ENCODE measurements around the gene CYBA. TPM values are rescaled to one million over a fixed set of nuclear protein-coding genes. Genes with fewer than 3 reads are reported as not detected.

CYBA gene
- total RNA-seq, 1 experiment from 2014 or later = 0.10 TPM

DNA sequence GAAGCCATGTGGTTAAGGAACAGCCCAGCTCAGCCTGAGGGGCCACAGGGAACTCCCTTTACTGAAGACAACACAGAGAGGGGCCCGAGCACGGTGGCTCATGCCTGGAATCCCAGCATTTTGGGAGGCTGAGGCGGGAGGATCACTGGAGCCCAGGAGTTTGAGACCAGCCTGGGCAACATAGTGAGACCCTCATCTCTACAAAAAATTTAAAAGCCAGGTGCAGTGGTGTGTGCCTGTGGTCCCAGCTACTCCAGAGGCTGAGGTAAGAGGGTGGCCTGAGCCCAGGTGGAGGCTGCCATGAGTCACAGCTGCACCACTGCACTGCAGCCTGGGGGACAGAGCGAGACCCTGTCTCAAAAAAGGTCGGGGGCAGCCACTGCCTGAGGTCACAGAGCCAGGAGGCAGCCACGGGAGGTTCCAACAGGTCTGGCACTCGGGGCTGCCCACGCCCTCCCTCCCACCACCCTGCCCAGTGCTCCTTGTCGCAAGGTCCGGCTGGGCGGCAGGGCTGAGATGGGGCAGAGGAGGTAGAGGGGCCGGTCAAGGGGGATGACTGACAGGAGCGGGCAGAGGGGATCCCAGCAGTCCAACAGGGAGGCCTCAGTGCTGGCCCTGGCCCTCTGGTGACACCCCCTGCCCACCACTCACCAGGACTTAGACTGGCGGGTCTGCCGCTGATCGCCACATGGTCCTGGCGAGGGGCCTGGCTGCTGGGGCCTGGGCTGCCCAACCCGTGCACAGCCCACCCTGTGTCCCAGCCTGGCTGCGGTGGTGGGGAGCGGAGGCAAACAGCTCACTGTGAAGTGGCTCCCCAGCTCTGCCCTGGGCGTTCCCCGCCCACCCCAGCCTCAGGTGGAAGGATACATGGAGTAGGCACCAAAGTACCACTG lies 3.4 kb downstream of the CYBA start:
- DNase-seq (ENCODE audit: low read depth) = no peak

DNA sequence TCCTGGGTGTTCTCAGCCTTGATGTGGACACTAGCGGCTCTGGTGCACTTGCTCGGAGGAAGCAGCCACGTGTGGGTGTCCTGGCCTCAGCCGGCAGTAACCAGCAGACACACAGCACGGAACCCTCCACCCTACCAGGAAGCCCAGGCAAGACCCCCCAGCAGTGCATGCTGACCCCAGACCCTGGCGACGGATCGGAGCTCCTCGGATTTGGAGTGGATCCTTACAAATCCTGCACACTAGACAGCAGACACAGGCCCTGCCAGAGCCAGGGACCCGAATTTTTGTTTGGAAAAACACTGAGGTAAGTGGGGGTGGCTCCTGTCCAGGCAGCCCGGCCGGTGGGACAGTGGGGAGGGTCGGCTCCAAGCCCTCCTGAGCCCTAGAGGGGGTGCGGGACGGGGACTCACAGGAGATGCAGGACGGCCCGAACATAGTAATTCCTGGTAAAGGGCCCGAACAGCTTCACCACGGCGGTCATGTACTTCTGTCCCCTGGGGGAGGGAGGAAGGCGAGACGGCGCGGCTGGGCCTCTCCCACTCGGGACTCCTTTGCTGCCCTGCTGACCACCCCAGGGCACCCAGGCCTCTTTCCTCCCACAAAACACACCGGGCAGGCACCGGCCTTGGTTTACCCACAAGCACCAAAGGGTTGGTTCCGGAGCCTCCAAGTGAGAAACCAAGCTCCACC lies 4.4 kb downstream of the CYBA start:
- DNase-seq (ENCODE audit: low read depth) = no peak

DNA sequence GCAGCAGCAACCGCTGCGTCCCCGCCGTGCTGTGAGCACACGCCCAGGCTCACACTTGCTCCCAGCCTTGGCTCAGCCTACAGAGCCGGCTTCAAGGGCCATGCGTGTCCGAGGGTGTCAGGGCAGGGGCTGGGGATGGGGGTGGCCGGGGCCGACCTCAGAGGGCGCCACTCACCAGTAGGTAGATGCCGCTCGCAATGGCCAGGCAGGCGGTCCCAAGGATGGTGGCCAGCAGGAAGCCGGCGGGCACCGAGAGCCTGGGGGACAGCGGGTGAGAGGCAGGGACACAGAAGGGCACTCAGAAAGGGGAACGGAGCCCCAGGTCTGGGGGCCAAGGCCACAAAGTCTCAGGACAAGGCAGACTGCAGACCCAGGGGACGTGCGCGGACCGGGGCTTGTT lies 4.9 kb downstream of the CYBA start:
- DNase-seq (ENCODE audit: low read depth) = no peak

DNA sequence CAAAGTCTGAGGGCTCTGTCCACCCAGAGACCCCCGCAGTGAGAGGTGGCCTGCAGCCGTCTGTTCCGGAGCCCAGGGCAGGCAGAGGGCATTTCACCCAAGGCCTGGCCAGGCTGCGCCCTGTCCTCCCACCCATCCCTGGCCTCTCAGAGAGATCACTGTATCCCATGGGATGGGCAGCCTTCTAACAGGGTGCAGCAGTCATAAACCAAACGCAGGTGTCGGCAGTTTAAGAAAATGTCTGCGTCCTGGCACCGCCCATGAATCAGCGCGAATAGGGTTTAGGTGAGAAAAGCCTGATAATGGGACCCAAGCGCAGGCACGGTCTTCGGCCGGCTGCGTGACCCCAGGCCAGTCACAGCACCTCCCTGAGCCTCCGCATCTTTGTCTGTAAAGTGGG lies 5.4 kb downstream of the CYBA start:
- no peak for DNase-seq (ENCODE audit: low read depth)

DNA sequence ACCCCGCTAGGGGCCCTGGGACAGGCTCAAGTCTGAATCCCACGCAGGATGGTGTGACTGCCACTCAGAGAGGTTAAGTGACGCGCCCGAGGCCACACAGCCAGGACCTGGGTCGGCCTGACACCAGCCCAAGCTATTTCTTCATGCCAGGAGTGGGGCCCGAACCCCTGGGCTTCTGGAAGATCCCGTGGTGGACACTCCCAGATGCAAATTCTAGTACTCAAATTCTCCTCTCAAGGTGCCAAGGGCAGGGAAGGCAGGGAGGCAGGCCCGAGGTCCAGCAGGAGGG lies 7.3 kb downstream of the CYBA start:
- DNase-seq (ENCODE audit: low read depth) = no peak

DNA sequence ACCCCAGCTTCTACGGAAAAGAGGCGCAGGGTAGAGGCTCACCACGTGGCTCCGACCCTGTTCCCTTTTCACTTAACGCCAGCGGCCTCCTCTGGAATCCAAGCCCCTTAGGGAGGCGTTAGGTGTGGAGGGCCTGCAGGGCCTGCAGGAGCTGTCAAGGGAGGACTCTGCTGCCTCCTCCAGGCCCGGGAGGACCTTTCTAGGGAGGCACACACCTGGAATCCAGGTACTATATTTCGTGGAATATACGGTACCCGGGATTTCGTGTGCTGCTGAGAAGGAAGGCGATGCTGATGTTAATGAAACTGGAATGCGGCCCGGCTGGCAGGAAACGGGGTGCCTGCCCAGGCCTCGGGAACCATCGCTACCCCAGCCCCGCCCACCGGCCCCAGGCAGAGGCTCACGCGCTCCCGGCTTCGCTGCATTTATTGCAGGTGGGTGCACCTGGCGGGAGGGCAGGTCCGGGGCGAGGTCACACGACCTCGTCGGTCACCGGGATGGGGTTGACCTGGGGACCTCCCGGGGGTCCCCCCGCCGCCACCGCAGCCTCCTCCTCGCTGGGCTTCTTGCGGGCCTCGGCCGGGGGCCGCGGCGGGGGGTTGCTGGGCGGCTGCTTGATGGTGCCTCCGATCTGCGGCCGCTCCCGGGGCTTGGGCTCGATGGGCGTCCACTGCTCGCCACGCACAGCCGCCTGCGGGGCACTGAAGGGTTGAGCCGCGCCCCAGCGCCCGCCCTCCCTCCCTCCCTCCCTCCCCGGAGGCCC lies 7.8 kb downstream of the CYBA start:
- no peak for DNase-seq (ENCODE audit: low read depth)

DNA sequence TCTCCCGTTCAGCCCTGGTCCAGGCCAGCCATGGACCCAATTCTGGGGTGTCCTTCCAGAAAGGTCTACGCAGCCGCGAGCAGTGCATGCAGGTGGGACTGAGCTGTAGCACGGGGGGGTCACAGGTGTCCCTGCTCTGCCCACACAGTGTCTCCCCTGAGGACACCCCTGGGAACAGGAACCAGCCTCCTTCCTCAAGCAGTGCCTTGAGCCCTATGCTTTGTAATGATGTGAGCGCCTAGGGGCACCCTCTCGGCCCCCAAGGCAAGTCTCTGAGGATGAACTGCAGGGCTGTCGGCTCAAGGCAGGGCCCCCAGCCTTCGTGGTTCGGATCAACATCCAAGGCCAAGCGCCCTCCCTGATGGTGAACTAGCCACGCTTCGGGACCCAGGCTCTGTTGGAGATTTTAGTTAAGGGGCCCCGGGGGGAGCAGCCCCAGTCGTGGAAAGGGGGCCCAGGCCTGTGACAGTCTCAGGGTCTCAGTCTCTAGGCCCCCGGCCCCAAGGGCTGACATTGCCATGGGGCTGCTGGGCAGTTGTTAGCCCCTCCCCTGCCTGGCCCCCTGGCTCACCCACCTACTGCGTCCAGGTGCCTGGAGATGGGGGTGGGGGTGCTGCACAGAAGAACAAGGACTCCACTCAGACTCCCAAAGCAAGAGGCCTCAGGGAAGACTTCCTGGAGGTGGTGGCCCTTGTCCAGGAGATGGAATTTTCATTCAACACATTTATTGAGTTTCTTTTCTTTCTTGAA lies 10.2 kb downstream of the CYBA start:
- DNase-seq (ENCODE audit: low read depth) = no peak

DNA sequence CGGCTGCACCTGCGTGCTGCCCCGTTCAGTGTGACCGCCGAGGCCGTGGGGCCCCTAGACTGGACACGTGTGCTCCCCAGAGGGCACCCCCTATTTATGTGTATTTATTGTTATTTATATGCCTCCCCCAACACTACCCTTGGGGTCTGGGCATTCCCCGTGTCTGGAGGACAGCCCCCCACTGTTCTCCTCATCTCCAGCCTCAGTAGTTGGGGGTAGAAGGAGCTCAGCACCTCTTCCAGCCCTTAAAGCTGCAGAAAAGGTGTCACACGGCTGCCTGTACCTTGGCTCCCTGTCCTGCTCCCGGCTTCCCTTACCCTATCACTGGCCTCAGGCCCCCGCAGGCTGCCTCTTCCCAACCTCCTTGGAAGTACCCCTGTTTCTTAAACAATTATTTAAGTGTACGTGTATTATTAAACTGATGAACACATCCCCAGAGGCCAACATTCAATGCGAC lies 10.8 kb downstream of the CYBA start:
- no peak for DNase-seq (ENCODE audit: low read depth)

DNA sequence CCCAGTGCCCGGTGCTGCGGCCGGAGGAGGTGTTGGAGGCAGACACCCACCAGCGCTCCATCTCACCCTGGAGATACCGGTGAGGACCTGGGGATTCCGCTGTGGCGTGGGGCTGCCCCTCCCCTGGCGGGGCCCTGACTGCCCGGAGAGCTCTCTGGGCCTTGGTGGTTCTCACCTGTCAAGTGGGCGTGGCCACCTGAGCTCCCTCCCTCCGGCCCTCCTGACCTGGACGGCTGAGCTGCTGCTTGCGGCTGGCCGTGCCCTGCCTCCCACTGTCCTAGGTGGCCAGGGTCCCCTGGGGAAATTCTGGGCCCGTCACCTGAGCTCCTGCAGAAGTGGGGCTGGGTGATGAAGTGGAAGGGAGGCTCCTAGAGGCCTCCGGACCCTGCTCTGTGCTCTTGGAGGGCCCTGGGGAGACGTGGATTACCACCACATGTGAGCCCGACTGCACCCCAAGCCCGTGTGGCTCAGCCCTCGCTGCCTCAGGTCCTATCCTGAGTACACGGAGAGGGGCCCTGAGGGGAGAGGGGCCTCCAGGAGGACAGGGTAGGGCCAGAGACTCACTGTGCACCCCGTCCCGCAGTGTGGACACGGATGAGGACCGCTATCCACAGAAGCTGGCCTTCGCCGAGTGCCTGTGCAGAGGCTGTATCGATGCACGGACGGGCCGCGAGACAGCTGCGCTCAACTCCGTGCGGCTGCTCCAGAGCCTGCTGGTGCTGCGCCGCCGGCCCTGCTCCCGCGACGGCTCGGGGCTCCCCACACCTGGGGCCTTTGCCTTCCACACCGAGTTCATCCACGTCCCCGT lies 11.4 kb downstream of the CYBA start:
- no peak for DNase-seq (ENCODE audit: low read depth)

DNA sequence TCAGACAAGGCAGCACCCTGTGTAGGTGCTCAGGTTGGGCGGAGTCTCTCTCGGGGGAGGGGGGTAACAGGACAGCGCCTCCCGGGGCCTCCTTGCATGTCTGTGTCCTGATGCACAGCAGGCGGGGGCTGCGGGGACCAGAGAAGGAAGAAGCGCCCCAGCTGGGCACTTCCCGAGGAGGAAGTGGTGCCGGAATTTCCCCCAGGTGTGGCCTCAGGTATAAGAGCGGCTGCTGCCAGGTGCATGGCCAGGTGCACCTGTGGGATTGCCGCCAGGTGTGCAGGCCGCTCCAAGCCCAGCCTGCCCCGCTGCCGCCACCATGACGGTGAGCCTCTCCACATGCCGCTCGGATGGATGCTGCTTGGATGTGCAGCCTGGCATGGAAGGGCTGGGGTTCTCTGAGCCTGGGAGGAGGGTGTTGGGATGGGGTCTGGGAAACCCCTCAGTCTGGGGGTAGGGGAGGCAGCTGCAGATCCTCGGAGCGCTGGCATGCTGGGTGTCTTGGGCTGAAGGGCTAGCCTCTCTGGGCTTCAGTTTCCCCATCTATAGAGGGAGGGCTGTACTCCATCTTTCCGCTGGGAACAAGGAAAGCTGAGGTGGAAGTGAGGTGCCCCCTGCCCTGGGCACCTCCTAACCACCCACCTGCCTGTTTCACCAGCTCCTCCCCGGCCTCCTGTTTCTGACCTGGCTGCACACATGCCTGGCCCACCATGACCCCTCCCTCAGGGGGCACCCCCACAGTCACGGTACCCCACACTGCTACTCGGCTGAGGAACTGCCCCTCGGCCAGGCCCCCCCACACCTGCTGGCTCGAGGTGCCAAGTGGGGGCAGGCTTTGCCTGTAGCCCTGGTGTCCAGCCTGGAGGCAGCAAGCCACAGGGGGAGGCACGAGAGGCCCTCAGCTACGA lies 12.3 kb downstream of the CYBA start, which contains the start of gene IL17C:
Gene IL17C (plus strand): TSS at position 250 of the 908 bp plus-strand sequence. CDS start 70 bp downstream, at position 320.
- no peak for DNase-seq (ENCODE audit: low read depth)

DNA sequence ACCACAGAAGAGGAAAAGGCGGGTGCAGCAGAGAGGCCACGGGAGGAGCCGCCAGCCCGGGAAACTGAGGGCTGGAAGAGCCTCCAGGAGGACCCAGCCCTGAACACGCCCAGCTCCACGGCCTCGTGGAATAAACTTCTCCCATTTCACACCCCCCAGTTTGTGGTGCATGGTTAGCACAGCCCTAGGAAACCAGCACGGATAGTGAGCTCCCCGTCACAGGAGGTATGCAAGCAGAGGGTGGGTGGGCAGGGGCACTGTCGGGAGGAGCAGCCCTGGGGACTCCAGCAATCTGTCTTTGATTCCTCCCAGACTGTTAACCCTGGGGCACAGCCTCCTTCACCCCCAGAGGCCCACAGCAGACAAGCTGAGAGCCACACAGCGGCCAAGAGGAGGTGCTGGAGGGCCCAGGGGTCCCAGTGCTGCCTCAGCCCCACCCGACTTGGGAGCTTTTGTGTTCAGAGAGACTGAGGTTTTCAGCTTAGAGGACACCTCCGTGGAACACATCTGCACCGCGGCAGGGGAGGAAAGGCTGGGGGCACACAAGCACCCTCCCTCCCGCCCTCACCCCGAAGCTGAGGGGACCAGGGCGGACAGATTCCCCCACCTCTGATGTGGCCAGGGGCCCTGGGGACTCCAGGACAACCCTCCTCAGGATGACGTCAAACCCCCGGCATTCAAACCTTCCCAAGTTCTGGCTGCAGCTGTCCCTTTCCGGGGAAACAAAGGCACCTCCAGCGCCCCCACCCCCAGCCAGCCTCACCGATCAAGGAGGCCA lies 14.2 kb downstream of the CYBA start:
- no peak for DNase-seq (ENCODE audit: low read depth)

DNA sequence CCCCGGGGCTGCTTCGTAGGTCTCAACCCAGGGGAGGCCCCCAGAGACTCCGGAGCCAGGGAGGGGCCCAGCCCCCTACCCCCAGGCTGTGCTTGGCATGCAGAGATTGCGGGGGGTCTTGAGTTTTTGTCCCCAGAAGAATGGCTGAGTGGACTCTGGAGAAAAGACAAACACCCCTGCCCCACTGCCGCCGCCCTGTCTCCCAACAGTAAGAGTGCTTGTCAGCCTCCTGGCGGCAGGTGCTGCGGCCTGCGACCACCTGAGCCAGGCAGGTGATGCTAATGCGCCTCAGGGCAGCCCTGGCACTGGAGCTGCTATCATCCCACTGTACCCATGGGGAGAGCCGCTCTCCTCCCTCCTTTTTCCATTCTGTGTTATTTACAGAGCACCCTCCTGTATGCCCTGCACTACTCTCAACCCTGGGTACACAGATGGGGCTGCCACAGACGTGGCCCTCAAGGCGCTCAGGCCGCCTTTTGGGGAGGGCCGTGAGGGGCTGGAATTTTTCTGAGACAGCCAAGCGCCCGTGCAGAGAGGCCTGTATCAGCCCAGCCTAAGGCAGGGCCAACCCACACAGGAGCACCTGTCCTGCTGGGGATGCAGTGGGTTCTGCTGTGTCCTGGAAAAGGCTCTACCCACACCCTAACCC lies 15.1 kb downstream of the CYBA start:
- DNase-seq (ENCODE audit: low read depth) = no peak

DNA sequence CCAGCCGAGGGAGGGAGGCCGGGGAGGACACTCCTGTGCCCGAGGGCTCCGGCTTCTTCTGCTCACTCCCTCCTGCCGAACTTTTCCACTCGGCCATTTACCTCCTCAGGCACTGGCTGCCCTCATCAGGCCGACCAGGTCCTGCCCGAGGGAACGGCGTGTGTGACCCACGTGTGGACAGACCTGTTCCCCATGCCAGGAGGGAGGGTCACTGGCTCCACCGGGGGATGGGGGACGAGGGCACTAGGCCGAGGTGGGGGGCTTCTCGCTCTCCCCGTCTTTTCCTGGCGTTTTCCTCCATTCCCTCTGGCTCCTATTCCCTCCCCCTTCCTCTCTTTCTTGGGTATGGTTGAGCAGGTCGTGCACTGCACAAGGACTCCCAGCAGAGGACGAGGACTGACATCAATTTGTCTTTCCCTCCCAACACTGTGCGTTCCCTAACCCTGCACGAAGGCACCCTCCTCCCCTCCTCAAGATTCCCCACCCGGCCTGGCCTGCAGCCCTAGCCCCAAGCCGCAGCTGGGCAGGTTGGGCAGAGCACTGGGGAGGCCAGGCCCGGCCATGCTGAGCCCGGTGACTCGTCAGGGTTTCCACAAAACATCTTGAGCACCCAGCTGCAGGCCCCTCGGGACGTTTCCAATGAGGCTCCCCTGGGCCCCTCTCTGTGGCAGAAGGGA lies 15.7 kb downstream of the CYBA start:
- no peak for DNase-seq (ENCODE audit: low read depth)

DNA sequence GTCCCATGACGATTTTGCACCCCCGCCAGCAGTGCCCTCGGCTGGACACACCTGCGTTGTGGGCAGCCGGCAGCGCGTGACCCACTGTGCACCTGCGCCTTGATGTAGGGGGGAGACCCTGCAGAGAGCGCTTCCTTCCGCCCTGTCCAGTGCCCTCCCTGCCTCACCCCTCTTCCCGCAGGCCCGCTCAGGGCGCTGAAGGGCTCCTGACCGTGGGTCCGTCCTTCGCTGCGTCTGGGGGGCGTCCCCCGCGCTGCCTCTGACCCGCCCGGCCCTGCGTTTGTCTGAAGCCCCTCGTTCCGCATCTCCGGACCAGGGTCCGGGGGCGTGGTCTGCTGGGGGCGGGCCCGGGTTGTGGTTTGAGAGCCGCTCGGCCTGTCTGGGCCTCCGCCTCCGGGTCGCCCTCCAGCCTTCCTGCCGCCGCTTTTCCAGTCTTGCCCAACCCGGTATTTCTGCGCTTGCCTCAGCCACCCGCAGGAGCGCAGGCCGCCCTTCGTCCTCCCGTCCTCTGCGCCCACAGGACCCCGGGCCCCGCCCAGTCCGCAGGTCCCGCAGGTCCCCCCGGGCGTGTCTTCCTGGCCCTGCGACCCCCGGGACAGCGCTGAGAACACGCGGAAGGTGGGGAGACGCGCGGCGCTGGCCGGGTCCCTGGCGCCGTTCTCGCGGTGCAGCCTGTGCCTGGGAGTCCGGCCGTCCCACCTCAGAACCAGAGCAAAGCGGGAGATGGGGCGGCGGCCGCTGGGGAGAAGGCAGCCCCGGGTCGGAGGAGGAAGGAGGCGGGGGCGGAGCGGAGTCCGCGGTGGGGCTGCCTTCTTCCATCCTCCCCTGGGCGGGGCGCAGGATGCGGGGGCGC lies 16.5 kb downstream of the CYBA start:
- no peak for DNase-seq (ENCODE audit: low read depth)

DNA sequence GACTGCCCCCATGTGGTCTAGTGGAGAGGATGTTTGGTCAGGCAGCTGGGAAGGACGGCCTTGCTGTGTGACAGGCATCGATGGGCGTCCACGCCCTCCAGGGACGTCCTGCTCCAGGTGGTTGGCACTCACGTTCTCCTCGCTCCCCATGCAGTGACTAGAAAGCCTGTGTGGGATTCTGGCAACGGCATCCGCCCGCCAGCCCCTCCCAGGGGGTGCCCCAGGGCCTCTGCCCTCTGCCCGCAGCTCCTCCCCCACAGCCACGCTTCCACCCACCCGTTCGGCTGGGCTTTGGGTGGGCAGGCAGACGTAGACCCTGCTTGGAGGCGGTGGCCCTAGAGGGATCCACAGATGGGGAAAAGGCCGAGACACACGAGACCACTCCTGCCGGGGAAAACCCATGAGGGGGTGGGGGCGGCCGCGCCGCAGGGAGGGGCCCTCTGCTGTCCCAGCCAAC lies 17.1 kb downstream of the CYBA start:
- DNase-seq (ENCODE audit: low read depth) = no peak

DNA sequence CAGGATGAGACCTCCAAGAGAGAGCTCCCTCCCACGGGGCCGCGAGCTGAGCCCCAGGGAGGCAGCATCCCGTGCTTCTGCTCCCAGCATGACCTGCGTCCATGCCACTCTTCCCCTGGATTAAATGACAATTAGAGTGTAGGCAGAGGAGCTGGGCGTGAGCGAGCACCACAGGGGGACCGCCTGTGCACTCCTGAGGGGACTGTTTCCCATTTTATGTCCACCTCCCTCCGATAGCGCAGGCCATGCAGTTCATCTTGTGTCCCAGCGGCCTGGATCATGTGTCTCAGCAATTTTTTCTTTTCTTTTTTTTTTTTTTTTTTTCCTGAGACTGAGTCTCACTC lies 18.3 kb downstream of the CYBA start:
- DNase-seq (ENCODE audit: low read depth) = no peak
